GM19043 (cell line): ENCODE measurements around the gene ANKRD27.

ENCODE experiments used
- ATAC-seq: cut with Tn5 transposase; IDR thresholded peaks from one replicate; pipeline ENCODE4 v1.9.1; 2021; ENCODE audit warnings: low read depth; ENCODE audit not compliant: unreplicated experiment

Gene ANKRD27

GRCh38 chr19:32566246-32566830 is 108.6 kb downstream of the ANKRD27 start:
- no peak for ATAC-seq

- ATAC-seq, result no peak
Measured at GRCh38 chr19:32563761-32564160, 111.2 kb downstream of the ANKRD27 start.

GRCh38 chr19:32558607-32559228 is 116.3 kb downstream of the ANKRD27 start:
- ATAC-seq, result no peak

GRCh38 chr19:32555786-32556185 is 119.2 kb downstream of the ANKRD27 start:
- no peak for ATAC-seq

GRCh38 chr19:32550666-32551065 is 124.3 kb downstream of the ANKRD27 start:
- no peak for ATAC-seq
